ENCODE measurements around the gene STYK1.
A peak's percentile ranks its signal among the peaks of the same experiment; 100 is the strongest.
"Not testable (repeated sequence)": the region's sequence is repeated elsewhere in the genome, so short reads cannot be mapped to it uniquely, and the experiment has no call there.

Gene STYK1

DNA sequence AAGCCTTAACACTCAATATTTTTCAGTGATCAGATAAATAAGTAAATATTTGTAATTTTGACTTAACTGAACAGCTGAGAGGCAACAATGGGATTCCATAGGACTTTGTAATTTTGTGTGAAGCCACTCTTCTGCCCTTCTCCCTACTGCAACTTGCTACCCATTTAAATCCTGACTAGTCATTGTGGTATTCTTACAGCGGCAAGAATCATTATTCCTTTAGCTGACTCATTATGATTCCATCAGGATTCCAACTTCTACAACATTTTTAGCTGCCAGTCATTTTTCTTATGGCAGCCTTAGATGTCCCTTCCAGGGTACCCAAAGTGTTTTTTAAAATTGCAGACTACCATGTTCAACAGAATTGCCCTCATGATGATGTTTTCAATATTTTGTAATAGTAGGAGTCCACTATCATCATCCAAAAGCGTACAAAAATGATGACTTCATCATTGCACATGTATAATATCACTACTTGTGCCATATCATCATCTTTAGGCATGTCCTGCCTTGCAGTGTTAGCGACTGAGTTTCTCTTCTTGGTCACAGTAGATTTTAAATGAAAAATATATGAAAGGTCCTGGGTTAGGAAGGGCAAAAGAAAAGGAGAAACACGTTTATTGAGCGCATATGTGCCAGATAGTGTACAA is 55.4 kb downstream of the STYK1 start:
- DNase-seq, result peak; percentile 88

DNA sequence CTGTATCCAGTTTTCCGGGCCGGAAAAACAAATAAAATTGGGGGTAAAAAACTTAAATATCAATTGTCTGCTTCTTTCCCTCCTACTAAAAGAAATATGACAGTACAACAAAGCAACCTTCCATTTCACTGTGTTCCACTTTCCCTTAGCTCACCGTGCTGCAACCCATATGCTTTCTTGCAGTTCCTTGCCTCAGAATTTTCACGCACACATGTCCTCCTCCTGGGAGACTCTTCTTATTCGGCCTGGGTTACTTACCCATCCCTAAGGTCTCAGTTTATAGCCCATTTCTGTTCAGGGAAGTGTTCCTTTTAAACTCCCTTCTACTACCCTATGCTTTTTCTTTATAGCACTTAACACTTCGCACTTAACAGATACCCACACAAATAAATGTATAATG is 56.0 kb downstream of the STYK1 start:
- peak; percentile 57 for DNase-seq

DNA sequence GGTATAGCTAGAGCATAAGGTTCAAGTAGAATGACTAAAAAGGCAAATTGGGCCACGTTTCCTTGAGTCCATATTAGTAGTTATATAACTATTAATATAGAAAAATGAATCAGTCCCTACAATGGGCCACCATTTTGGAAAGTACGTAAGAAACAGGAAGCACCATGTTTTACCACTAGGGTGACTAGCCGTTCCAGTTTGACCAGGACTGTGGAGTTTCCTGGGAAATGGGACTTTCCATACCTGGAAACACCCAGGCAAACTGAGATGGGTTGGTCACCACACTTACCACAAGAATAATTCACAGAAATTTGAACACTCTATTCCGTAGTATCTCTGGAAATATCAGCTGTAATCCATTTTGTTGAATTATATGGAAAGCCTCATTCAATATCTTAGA is 58.3 kb downstream of the STYK1 start:
- no peak for DNase-seq

DNA sequence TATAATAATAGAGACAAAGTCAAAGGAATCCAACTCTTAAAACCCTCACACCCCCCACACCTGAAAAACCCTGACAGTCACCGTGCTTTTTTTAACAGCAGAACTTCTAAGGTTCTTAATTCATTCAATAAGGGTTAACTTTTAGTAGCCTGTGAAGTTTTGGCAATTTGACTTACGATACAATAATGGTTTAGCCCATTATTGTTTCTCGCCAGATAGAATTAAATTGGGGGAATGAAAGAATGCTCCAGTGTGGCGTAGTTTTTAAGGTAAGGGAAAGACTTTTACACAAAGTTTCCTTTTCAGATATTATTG is 59.8 kb downstream of the STYK1 start:
- no peak for DNase-seq

DNA sequence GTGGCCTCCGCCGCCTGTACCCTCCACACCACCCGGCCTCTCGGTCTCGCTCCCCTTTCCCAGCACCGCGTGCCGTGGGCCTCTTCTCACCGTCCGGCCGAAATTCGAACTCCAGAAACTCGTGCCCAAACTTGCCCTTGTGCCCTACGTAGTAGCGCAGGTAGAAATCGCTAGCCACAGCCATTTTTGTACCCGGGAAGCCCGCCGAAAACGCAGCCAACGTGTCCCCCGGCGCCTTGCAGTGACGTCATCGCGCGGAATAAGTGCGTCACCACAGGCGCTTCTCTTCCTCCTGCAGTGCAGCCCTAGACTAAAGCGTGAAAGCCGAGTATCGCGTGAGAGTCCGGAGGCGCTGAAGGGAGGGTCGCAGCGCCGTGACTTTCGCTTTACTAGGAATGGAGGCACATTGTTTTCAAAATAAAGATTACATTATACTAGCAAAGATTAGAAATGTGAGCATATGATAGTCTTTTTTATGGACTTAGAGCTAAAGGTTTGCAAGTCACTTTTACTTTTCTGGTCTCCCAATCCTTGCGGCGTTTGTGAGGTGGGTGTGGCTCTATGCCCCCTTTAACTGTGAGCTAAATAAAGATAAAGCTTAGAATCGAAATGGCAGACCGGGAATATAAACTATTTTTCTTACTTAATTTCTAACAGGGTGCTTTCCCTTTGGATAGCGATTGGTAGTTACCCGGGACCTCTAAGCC is 60.4 kb downstream of the STYK1 start, which contains the start of gene MAGOHB:
Gene MAGOHB, minus strand, starts transcription at position 261 of the 707 bp plus-strand sequence. Its CDS starts 77 bp downstream, at position 184.
- DNase-seq, result peak; percentile 98

DNA sequence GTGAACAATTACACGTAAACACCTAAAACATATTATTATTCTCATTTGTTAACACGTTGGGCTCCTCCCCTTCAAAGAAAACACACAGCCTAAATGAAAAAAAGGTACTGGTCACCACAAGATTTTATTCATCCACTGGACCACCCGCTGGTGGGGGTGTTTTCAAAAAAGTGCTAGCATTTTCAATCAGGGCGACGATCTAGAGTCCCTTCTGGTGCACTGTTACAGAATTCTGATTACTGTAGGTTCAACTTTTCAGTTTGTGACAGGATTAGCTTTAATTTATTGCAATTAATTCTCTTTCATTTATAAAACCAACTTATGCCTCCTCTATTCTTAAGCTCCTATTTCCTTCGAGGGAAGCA is 60.9 kb downstream of the STYK1 start:
- DNase-seq, result no peak

DNA sequence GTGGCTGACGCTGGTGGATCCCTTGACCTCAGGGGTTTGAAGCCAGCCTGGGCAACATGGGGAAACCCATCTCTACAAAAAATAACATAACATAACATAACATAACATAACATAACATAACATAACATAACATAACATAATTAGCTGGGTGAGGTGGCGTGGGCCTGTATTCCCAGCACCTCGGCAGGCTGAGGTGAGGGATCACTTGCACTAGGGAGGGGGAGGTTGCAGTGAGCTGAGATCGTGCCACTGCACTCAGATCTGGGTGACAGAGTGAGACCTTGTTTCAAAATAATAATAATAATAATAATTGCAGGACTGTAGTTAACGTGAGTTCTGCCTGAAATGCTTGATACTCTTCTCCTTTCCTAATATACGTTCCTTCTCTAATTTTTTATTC is 61.7 kb downstream of the STYK1 start:
- no peak for DNase-seq

DNA sequence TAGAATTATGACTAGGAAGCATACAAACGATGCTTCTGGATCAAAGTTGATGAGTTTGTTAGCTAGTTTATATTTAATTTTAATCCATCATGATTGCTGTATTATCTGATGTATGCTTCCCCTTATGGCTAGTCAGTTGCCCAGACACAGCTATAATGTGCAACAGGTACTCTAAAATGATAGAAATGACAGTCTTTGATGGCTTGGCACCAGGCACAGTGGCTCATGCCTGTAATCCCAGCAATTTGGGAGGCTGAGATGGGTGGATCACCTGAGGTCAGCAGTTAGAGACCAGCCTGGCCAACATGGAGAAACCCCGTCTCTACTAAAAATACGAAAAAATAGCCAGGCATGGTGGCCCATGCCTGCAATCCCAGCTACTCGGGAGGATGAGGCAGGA is 62.6 kb downstream of the STYK1 start:
- not testable (repeated sequence) for DNase-seq

DNA sequence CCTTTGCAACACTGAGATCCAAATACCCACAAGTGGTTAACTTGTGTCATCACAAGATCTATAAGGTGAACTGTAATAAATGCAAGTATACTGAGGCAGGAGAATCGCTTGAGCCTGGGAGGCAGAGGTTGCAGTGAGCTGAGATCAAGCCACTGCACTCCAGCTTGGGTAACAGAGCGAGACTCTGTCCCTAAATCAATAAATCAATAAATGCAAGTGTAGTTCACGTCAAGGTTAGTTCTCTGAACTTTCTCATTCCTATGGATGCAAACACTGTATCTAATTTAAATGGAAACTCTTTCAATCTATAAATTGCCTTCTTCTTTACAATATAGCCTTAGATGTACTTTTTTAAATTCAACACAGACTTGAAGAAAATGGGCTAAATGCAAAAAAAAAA is 63.7 kb downstream of the STYK1 start:
- no peak for DNase-seq

DNA sequence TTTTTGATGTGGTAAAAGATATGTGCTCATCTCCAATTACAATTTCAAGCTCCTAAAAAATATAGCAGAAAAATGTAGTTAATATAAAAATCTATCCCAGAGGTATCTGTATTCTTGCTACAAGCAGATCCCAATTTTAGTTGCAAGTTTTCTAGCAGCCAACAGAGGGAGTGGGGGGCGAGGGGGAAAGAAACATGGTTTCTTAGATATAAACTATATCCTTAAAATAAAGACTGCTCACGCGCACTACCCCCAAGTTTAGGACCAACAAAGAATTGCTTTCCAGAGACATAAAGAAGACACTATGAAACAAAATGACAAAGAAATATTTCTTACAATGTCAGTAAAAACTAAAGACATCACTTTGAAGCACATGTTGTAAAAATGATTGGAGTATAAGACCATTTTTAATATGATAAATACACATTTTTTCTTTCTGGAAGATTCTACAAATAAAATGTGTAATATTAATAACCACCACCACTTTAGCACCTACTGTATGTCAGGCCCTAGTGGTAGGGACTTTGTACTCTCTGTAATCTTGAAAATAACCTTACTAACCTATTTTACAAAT is 65.9 kb downstream of the STYK1 start:
- no peak for DNase-seq

DNA sequence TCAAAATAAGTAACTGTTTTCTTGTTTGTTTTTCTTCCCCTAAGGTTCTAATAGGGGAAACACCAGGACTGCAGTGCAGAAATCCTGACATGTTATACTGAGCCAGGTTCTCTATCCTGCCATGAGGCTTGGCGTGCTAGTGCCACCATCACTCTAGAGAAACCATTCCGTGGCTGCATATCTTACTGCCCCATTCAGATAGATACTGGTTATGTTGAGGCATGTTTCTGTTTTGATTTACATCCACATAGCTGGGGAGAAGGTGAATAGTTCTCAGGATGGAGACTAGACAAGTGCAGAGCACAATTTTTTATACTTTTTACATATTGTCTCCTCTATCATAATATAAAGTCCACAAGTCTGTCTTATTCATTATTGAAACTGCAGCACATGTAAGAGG is 72.0 kb downstream of the STYK1 start:
- DNase-seq, result no peak

DNA sequence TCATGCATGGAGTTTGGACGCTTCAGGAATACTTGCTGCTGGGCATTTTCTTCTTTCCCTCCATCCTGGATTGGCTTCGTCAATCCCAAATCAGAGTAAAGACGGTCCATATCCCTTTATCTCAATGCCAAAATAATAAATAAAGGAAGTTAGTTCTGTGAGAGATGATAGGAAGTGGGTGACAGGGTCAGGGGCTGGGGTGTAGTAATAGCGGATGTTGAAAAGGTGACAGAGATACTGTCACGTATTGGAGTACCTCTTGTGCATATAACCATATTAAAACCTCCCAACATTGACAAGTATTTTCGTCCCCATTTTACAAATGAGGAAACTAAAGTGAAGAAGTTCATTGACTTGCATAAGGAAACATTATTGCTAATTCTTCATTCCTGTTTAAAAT is 72.9 kb downstream of the STYK1 start:
- DNase-seq, result no peak

DNA sequence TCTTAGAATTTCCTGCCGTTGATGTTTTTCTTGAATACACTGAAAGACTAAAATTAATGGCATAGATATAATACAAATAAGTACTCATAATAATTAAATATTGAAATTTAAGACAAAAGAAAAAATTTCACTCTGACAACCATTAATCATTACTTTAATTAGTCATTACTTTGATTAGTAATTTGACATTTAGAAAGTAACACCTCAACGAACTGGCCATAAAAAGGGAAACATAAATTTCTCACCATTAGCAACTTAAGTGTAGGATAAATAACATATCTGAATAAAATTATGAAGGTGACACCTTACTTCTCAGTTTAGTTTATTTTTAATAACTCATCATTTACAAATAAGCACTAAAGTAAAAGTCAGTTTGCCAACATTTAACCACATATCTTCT is 78.0 kb downstream of the STYK1 start:
- DNase-seq, result no peak

DNA sequence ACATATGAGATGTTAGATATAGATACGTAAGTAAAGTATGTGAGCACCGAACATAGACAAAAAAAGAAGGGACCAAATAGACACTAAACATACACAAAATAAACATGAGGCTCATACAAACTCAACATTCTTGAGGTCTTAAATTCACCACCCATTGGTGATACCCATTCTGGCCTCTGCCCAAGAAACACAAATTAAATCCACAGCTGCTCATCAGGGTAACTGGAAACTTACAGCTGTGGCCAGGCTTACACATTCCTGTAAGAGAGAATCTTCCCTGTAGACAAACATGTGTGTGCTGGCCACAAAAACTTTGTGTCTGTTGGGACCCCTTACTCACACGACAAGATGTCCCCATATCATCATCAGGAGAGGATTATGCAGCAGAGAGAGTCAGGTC is 82.9 kb downstream of the STYK1 start:
- DNase-seq, result no peak

DNA sequence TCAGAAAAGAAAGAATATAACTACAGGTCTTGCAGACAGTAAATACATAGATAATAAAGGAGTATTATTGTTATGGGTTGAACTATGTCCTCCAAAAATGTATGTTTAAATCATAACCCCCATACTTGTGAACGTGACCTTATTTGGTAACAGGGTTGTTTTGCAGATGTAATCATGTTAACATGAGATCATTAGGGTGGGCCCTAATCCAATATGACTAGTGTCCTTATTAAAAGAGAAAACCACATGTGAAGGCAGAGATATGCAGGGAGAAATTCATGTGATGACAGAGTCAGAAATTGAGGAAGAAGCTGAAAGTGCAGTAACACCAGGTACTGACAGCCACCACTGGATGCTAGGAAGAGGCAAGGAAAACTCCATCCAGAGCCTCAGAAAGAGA is 89.4 kb downstream of the STYK1 start:
- DNase-seq, result peak; percentile 42

DNA sequence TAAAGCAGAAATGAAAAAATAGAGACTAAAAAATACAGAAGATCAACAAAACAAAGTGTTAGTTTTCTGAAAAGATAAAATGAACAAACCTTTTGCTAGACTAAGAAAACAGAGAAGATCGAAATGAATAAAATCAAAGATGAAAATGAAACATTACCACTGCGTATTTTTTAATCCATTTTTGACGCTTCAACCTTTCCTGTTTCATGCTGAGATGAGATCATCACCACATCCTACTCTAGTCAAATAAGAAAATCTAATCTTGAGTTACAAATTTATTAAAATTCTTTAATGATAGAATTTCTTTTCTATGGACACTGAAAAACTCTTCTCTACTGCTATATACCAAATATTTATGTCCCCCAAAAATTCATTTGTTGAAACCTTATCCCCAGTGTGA is 91.1 kb downstream of the STYK1 start:
- no peak for DNase-seq

DNA sequence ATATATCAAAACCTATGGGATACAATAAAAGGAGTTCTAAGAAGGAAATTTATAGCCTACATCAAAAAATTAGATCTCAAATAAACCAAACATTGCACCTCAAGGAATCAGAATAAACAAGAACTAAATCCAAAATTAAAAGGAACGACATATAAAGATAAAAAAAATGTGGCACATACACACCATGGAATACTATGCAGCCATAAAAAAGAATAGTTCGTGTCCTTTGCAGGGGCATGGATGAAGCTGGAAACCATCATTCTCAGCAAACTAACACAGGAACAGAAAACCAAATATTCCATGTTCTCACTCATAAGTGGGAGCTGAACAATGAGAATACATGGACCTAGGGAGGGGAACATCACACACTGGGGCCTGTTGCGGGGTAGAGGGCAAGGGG is 91.7 kb downstream of the STYK1 start:
- not testable (repeated sequence) for DNase-seq

DNA sequence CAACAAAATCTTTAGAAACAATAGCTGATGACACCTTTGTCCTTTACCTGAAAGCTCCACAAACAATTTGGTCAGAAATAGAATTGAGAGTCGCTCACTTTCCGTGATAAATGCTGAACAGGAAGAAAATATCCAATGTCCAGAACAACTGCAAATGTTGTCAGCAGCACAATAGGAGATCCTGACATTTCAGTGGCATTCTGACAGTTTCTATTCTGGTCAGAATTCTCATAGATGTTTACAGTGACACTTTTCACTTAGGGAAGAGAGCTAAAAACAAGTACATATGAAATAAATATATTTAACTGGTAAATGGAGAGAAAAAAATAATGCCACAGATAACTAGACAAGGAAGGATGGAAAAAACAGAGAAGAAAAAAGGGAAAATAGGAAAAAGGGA is 99.5 kb downstream of the STYK1 start:
- DNase-seq, result no peak

DNA sequence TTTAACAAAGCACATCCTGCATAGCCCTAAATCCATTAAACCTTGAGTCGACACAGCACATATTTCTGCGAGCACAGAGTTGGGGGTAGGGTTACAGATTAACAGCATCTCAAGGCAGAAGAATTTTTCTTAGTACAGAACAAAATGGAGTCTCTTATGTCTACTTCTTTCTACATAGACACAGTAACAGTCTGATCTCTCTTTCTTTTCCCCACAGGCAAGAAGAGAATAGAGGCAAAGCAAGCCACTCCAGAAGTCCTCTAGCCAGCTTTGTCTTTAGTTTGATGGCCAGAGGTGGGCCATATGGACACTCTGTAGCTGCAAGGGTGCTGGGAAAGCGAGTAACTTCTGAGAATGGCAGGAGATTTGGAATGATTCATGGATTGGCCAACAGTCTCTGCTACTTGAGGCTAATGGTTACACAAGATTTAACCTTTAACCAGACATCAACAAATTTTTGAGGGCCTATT is 101.8 kb downstream of the STYK1 start:
- DNase-seq, result peak; percentile 56

DNA sequence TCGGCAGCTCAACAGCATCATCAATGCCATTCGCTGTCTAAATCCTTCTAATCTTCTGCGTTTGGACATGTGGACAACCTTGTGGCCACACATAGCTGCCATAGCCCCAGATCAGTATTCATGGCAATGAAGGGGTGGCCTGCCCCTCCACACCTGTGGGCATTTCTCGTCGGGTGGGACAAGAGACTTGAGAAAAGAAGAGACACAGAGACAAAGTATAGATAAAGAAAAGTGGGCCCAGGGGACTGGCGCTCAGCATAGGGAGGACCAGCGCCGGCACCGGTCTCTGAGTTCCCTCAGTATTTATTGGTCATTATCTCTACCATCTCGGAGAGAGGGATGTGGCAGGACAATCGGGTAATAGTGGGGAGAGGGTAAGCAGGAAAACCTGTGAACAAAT is 102.7 kb downstream of the STYK1 start:
- DNase-seq, result no peak

Measured in fibroblast of upper back skin (primary cell).